DOHH2 (cell line): ENCODE data around the gene ZBTB38.

ENCODE experiments used
- H3F3A ChIP-seq: fragments of 200-600 bp; sonication (generic), shearing (Covaris generic); 2 replicates; pipeline ENCODE4 v1.6.0; 2016; ENCODE audit warnings: antibody characterized with exemption, mild to moderate bottlenecking; ENCODE audit not compliant: control insufficient read depth, insufficient read depth
- H3K27ac ChIP-seq: fragments of 200-600 bp; sonication (generic); 2 replicates; pipeline ENCODE4 v1.5.1; 2014; ENCODE audit warnings: low read depth, mild to moderate bottlenecking, low read length, moderate library complexity
- H3K27me3 ChIP-seq: fragments of 200-600 bp; sonication (generic); 2 replicates; pipeline ENCODE4 v1.6.1; 2014; ENCODE audit warnings: mild to moderate bottlenecking, low read length, mixed read lengths; ENCODE audit not compliant: control insufficient read depth
- H3K36me3 ChIP-seq: fragments of 200-600 bp; sonication (generic); 2 replicates; pipeline ENCODE4 v1.6.1; 2014; ENCODE audit warnings: mild to moderate bottlenecking, low read length, moderate library complexity, mixed read lengths; ENCODE audit not compliant: control insufficient read depth
- H3K4me1 ChIP-seq: fragments of 200-600 bp; sonication (generic); 2 replicates; pipeline ENCODE4 v1.6.1; 2014; ENCODE audit warnings: mild to moderate bottlenecking, low read length, mixed read lengths; ENCODE audit not compliant: control insufficient read depth
- H3K4me2 ChIP-seq: fragments of 200-600 bp; sonication (generic); 2 replicates; pipeline ENCODE4 v1.6.0; 2014; ENCODE audit warnings: mild to moderate bottlenecking, low read length, moderate library complexity
- H3K4me3 ChIP-seq: fragments of 200-600 bp; sonication (generic); 2 replicates; pipeline ENCODE4 v1.5.1; 2014; ENCODE audit warnings: mild to moderate bottlenecking, low read length, mixed read lengths
- H3K79me2 ChIP-seq: fragments of 200-600 bp; sonication (generic); 2 replicates; pipeline ENCODE4 v1.6.1; 2014; ENCODE audit warnings: mild to moderate bottlenecking, low read length, mixed read lengths; ENCODE audit not compliant: control insufficient read depth
- H3K9me2 ChIP-seq: fragments of 200-600 bp; sonication (generic); replicated peaks from 2 replicates; pipeline ENCODE4 v1.6.1; 2014; ENCODE audit warnings: mild to moderate bottlenecking, low read length, mixed read lengths; ENCODE audit not compliant: control insufficient read depth
- H3K9me3 ChIP-seq: fragments of 200-600 bp; sonication (generic); 2 replicates; pipeline ENCODE4 v1.6.1; 2014; ENCODE audit warnings: antibody characterized with exemption, low read length, mixed read lengths; ENCODE audit not compliant: control insufficient read depth, insufficient read depth
- H4K20me1 ChIP-seq: fragments of 200-600 bp; sonication (generic); 2 replicates; pipeline ENCODE4 v1.6.0; 2014; ENCODE audit warnings: low read depth, mild to moderate bottlenecking, antibody characterized with exemption, low read length, moderate library complexity; ENCODE audit not compliant: control insufficient read depth, insufficient read depth
- CTCF ChIP-seq: fragments of 200-600 bp; sonication (generic); IDR thresholded peaks from one replicate; pipeline ENCODE4 v1.5.1; 2014; ENCODE audit warnings: antibody characterized with exemption, mild to moderate bottlenecking, low read depth, low read length; ENCODE audit not compliant: poor library complexity, severe bottlenecking
- EZH2phosphoT487 ChIP-seq: fragments of 200-600 bp; sonication (generic); IDR thresholded peaks from 2 replicates; pipeline ENCODE4 v1.6.1; 2017; ENCODE audit warnings: borderline replicate concordance, mild to moderate bottlenecking, antibody characterized with exemption, low read length, moderate library complexity, mixed read lengths

The ZBTB38 gene

DNA sequence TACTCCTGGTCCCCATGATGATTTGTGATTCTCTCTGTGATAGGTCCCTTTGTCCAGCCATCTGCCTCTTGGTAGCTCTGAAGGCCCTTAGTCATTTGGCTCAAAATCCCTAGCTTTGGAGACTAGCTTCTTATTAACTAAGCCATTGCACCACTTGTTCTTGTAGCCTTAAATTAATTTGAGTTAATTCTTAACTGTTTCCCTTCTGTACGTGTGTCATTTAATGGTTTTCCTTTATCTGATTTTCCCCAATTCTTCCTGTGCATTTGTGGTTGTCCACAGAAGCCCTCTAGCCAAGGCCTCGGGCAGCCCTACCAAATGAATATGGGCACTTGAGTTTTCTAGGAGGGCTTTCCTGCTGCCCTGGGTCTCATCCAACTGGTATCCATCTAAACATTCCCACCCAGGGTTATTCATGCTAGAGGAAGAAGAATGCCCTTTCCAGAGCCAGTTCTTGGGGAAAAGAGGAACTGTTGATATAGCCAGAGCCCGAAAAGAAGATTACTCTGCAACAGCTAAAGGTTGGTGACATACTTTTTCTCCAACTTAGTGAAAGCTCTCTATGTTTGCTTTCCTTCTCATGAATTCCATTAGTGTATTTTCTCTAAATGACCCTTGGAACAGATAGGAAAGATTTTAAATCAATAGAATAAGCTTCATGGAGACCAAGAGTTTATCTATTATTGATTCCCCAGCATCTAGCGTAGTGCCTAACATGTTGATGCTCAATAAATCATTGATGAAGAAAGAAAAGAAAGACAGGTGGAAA, 44.2 kb upstream of the ZBTB38 start:
- Histone ChIP-seq H3K9me3 (0 out of 2 replicates have a peak, but pooled peaks cover 6% of the 10 kb centered on the region), H3K36me3 (no peaks in the 10 kb centered on the region), H3F3A (no peaks in the 10 kb centered on the region), H3K9me2 (no peaks in the 10 kb centered on the region), H3K4me2 (no peak overlapping the region), H3K27ac (no peak overlapping the region), H3K79me2 (no peaks in the 10 kb centered on the region), H3K27me3 (no peaks in the 10 kb centered on the region), H3K4me1 (peaks cover 10% of the 10 kb centered on the region), H4K20me1 (no peaks in the 10 kb centered on the region), H3K4me3 (no peak overlapping the region)
- TF ChIP-seq EZH2phosphoT487 = no peak
- no peak for TF ChIP-seq CTCF

GRCh38 chr3:141326123-141326522, 42.2 kb upstream of the ZBTB38 start:
- no peak overlapping the region for H3K4me3 ChIP-seq
- H4K20me1 ChIP-seq = no peaks in the 10 kb centered on the region
- H3K9me3 ChIP-seq = no peaks in the 10 kb centered on the region
- no peak overlapping the region for H3K4me2 ChIP-seq
- TF ChIP-seq EZH2phosphoT487 = no peak
- TF ChIP-seq CTCF = no peak
- H3K27me3 ChIP-seq = no peaks in the 10 kb centered on the region; the same call in 1 of the 2 replicates
- H3K27ac ChIP-seq = no peak overlapping the region
- no peaks in the 10 kb centered on the region for H3K79me2 ChIP-seq
- H3K36me3 ChIP-seq = no peaks in the 10 kb centered on the region
- H3F3A ChIP-seq = no peaks in the 10 kb centered on the region
- no peaks in the 10 kb centered on the region for H3K9me2 ChIP-seq
- peaks cover 2% of the 10 kb centered on the region for H3K4me1 ChIP-seq

GRCh38 chr3:141326626-141327025, 41.7 kb upstream of the ZBTB38 start:
- Histone ChIP-seq H3K27ac (no peak overlapping the region), H3K36me3 (no peaks in the 10 kb centered on the region), H3K79me2 (no peaks in the 10 kb centered on the region), H3K9me2 (no peaks in the 10 kb centered on the region), H3F3A (no peaks in the 10 kb centered on the region), H3K27me3 (no peaks in the 10 kb centered on the region; the same call in 1 of the 2 replicates), H3K4me1 (no peaks in the 10 kb centered on the region), H3K4me2 (no peak overlapping the region), H3K4me3 (no peak overlapping the region), H3K9me3 (no peaks in the 10 kb centered on the region), H4K20me1 (no peaks in the 10 kb centered on the region)
- no peak for TF ChIP-seq CTCF
- TF ChIP-seq EZH2phosphoT487 = no peak
